ENCODE data around the gene PAX8. TPM values are rescaled to one million over a fixed set of nuclear protein-coding genes. Genes with fewer than 3 reads are reported as not detected.

The PAX8 gene
- total RNA-seq, 1 donor, result 0.31 TPM

DNA sequence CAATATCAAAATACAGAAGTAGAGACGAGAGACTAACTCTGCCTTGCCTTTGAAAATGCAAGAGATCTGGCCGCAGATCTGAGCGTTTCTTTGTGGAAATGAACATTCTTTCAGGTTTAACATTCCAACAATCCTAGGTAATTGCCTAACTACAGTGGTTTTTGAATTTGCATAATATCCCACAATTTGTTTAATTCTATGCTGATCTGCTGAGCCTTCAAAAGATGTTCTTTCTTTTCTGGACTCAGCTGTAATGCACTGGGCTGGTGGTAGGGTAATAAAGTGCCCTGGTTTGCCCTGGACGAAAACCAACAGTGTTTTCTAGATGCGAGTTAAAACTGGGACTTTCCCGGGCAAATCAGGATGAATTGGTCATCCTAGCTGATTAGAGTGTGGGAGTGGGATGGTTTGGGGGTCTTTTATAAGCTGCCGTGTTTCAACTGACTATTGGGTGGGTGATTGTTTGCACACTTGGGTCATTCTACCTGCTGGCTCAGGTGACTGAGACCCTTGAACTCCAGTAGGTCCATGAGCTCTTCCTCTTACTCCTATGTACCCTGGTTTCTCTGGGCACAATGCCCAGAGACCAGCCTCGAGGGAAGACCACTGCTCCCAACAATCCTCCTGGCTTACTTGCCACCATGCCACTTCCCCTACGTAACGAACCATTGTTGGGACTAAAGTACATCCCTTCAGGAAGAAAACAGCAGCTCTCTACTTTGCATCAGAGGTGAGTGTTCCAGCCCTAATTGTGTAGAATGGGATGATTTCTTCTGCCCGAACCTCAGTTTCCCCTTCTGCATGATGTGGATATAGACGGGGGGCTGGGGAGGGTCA, 3.4 kb upstream of the PAX8 start:
- Histone ChIP-seq H3K27me3 (ENCODE audit: insufficient read depth, low read length) (peaks cover 24% of the 10 kb centered on the region), H3K9me3 (ENCODE audit: low read depth, low read length) (no peaks in the 10 kb centered on the region), H3K4me3 (ENCODE audit: low read length) (no peak overlapping the region), H3K4me1 (ENCODE audit: insufficient read depth, low read length) (peaks cover 13% of the 10 kb centered on the region)

DNA sequence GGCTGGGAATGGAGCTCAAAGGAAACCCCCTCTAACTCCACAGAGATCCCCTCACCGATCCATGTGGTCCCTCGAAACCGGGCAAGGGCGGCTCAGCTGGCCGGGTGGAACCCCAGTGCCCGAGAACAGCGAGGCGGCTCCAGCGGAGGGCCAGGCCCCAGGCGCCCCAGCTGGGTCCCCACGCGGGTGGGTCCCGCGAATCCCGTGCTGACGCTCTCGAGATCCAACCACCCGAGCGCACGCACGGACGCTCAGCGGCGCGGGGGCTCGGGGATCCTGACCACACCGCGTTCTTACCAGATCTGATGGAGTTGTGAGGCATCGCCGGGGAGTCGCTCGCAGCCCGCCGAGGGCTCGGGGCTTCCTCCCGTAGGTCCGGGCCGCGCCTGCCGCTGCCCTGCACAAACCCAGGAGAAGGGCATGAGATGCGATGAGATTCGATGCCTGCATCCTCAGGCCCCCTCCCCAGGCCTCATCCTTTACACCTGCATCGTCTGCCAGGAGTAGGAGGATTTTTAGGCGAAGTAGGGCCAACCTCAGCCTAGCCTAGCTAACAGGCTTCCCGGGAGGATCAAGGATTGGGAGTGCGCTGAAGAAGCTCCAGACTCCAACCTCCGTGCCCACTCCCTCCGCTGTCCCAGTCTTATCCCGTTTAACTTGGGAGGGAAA, 514 bp downstream of the PAX8 start:
- Histone ChIP-seq H3K4me1 (ENCODE audit: insufficient read depth, low read length) (peaks cover 27% of the 10 kb centered on the region), H3K4me3 (ENCODE audit: low read length) (no peak overlapping the region), H3K9me3 (ENCODE audit: low read depth, low read length) (no peaks in the 10 kb centered on the region), H3K27me3 (ENCODE audit: insufficient read depth, low read length) (peaks cover 64% of the 10 kb centered on the region)

DNA sequence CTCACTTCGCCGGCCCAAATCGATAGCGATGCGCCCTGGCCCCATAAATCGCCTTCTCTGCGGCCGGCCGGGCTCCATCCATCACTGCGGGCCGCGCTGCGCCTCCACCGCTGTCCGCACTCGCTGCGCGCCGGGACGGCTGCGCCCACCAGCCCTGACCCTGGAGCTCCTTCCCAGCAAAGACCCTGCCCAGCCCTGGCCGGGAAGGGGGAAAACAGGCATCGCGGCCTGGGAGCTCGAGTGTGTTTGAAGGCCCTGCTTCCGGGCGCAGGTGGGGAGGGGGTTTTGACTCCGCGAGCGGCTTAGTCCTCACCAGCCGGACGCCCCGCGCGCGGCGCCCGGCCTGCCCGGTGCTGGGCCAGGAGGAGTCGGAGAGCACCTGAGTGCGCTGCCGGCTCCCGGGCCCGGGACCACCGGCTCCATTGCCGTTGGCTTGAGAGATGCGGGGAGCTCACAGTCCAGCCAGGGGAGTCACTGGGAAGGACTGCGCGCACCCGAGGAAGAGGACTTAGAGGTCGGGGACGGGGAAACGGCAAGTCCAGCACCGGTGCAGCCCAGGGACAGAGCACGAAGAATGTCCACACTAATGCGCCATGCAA, 1.1 kb downstream of the PAX8 start:
- Histone ChIP-seq H3K27me3 (ENCODE audit: insufficient read depth, low read length) (peaks cover 70% of the 10 kb centered on the region), H3K4me1 (ENCODE audit: insufficient read depth, low read length) (peaks cover 30% of the 10 kb centered on the region), H3K9me3 (ENCODE audit: low read depth, low read length) (no peaks in the 10 kb centered on the region), H3K4me3 (ENCODE audit: low read length) (no peak overlapping the region)

DNA sequence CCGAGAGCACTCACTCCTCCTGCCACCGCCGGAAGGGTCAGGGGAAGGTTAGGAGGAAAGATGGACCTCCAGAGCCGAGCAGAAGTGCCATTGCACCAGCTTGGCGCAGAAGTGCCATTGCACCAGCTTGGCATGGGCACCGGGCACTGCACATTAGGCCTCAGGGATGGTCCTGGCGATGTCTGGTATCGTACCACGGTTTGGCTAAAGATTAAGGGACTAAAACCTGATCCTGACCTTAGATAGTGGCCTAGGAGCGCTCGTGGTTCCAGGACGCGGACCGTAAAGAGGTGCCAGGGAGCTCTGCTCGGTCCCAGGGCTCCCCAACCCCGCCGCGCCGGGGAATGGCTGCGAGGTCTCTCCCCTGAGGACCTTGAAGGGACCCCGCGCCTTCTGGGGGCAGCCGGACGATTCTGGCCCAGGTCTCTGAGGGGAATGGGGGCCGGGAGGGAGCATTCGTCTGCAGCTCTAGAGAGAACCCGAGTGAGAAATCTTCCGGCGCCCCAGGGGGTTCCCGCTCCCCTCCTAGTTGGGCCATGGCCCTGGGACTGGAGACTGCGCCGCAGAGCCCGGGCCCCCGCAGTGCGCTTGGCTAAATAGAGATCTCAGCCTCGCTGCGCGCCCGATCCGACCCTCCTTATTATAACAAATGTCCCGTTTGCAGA, 1.8 kb downstream of the PAX8 start:
- Histone ChIP-seq H3K4me3 (ENCODE audit: low read length) (no peak overlapping the region), H3K27me3 (ENCODE audit: insufficient read depth, low read length) (peaks cover 77% of the 10 kb centered on the region)

DNA sequence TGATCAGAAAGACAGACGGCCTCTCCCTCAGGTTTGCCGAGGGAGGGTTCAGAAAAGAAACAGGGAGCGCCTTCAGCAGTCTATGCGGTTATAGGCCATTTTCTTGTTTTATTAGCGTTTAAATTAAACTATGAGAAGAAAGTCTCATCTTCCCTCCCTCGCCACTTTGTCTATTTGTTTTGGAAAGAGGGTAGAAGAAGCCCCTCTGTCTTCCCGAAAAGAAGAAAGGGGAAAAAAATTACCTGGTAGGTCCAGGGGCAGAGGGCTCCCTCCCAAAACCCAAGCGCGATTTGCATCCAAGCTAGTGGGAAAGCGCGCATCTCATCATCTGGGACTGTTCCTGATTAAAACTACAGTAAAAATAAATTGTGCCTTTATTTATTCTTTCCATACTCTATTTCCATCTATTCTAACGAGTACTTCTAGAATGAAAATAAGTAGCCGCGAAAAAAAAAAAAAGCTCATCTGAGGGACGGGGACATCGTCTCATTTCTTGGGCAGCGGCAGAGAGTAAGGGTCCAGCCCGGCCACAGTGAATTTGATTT, 2.4 kb downstream of the PAX8 start:
- Histone ChIP-seq H3K4me3 (ENCODE audit: low read length) (no peak overlapping the region), H3K4me1 (ENCODE audit: insufficient read depth, low read length) (peaks cover 30% of the 10 kb centered on the region), H3K27me3 (ENCODE audit: insufficient read depth, low read length) (peaks cover 83% of the 10 kb centered on the region), H3K9me3 (ENCODE audit: low read depth, low read length) (no peaks in the 10 kb centered on the region)

More for the DNA sequence above, 1.8 kb downstream of the PAX8 start:
- no peaks in the 10 kb centered on the region for H3K9me3 ChIP-seq (ENCODE audit: low read depth, low read length)
- H3K4me1 ChIP-seq (ENCODE audit: insufficient read depth, low read length), result peaks cover 30% of the 10 kb centered on the region

DNA sequence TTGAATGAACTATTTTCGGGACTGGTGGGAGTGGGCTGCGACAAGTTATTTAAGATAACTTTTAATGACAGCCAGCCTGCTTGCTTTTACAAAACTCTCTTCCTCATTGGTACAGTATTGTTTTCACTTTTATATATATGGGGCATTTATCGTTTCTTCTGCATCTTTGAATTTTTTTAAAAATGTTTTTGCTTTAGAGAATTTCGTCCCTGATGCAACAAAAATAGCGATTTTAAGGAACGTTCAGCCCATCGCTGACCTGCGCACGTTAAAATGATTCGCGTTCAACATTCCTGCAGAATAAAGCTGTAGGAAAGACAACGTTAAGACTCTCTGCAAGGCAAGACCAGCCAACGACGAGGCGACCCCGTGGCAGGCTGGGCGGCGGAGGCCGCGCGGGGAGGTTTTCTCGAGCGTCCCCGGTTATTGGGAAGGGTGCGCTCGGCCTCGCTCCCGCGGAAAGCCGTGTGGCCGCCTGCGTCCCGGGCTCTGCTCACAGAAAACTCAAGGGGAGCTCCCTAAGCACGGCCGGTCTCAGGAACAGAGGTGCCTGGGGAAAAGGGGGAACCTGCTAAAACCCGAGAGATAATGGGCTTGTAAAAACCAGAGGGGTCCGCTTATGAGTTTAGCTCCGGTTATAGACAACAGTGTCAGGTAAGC, 3.0 kb downstream of the PAX8 start:
- Histone ChIP-seq H3K4me3 (ENCODE audit: low read length) (no peak overlapping the region), H3K4me1 (ENCODE audit: insufficient read depth, low read length) (peaks cover 30% of the 10 kb centered on the region), H3K27me3 (ENCODE audit: insufficient read depth, low read length) (peaks cover 85% of the 10 kb centered on the region), H3K9me3 (ENCODE audit: low read depth, low read length) (no peaks in the 10 kb centered on the region)

DNA sequence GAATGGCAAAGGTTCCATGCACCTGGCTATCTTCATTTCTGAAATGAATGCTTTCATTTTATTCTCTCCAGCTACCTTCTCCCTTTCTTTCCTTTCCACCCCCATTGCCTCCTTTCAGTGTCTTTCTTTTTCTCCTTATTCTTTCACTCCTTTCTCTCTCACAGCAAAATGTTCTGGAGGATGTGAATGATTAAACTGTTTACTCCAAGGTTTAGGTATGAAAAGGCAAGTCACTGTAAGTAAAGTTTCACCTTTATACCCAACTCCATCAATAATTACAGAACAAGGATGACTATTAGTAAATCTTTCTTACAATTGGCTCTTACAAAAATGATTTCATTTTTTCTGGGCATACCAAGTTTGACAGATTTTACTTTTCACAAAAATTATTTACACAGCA, 4.3 kb downstream of the PAX8 start:
- no peak overlapping the region for H3K4me3 ChIP-seq (ENCODE audit: low read length)
- H3K27me3 ChIP-seq (ENCODE audit: insufficient read depth, low read length), result peaks cover 82% of the 10 kb centered on the region
- H3K4me1 ChIP-seq (ENCODE audit: insufficient read depth, low read length), result peaks cover 30% of the 10 kb centered on the region
- no peaks in the 10 kb centered on the region for H3K9me3 ChIP-seq (ENCODE audit: low read depth, low read length)

DNA sequence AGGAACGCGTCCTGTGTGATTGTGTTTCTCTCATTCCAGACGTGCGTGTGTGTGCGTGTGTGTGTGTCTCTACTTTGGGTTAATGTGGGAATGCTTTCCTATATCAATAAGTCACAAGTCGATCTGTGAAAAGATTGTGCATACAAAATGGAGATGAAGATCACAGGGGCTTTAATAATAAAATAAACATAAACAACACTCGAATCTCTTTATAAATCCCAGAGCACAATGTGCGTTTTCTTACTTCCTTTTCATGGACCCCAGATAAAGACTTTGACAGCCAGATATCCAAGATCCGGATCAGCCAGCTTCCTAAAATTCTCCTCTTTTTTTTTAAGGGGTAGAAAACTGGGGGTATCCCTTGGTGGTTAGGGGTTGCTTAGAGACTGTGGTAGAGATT, 4.7 kb downstream of the PAX8 start:
- Histone ChIP-seq H3K9me3 (ENCODE audit: low read depth, low read length) (no peaks in the 10 kb centered on the region), H3K4me3 (ENCODE audit: low read length) (no peak overlapping the region), H3K4me1 (ENCODE audit: insufficient read depth, low read length) (peaks cover 30% of the 10 kb centered on the region), H3K27me3 (ENCODE audit: insufficient read depth, low read length) (peaks cover 79% of the 10 kb centered on the region)

DNA sequence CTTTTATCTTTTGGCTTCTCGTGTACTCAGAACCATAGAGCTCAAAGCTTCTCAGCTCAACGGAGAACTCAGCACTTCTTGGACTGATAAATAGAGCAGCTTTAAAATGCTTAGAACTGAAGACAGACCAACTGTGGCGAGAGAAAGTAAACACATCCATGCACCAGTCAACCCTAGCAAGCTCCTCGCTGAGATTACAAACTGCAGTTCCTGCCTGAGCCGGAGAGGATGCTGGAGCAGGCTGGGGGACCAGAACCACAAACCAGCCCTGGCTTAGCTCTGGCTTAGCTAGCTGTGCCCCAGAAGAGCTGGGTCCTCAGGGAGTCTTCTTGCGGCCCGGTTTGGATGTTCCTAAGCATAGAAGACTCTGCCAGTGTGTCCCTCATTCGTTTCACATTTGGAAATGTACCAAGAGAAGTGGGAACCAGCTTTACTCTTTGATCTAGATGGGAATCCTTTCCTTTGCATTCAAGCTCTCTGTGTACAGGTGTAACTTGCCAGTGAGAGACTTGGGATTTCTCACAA, 5.6 kb downstream of the PAX8 start:
- peaks cover 30% of the 10 kb centered on the region for H3K4me1 ChIP-seq (ENCODE audit: insufficient read depth, low read length)
- no peak overlapping the region for H3K4me3 ChIP-seq (ENCODE audit: low read length)
- H3K27me3 ChIP-seq (ENCODE audit: insufficient read depth, low read length), result peaks cover 70% of the 10 kb centered on the region
- no peaks in the 10 kb centered on the region for H3K9me3 ChIP-seq (ENCODE audit: low read depth, low read length)

DNA sequence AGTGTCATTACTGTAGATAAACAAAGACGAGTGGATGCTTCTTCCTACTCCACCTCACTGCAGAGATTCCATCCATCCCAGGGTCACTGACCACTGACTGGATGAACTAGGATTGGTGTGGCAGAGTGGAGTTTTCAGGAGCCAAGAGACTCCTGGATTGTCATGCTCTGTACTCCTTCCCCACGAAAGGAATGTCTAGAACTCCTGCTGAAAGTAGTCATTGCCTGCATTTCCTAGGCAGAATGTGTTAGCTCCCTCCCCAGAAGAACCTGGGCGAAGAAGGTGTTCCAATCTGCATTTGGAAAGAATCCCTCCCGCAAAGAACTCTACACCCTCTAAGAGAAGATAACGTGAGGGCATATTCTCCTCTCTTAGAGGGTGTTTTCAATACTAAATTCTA, 6.2 kb downstream of the PAX8 start:
- Histone ChIP-seq H3K4me3 (ENCODE audit: low read length) (no peak overlapping the region), H3K4me1 (ENCODE audit: insufficient read depth, low read length) (peaks cover 25% of the 10 kb centered on the region), H3K9me3 (ENCODE audit: low read depth, low read length) (no peaks in the 10 kb centered on the region), H3K27me3 (ENCODE audit: insufficient read depth, low read length) (peaks cover 64% of the 10 kb centered on the region)

DNA sequence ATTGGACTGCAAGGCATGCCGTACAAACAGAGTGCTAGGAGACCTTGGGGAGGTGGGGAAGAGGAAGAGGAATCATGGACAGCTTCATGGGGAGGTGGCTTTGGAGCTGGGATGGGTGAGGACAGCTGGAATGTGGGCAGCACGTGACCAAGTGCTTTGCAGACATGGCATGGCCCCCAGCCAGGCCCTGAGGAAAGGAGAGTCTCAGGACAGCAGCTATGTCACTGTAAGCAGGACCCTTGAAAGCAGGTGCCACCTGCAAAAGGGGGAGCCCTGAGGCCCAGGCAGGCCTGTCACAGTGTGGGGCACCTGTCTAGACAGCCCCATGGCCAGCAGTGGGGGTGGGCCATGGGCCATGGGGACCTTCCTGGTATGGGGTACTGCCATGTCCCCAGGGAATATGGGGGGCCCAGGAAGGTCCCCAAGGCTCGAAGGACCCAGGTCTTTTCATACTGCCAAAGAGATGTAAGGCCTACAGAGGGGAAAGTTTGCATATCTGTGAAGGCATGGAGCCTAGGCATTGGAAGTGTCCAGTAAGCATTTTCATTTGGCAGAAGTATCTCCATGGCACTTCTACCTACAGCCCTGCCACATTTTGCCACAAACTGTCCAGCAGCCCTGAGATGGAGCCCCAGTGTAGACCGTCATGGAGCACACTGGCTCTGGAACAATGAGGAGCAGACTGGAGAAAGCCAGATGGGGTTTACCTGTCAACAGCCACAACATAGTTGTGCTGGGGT, 9.9 kb downstream of the PAX8 start:
- Histone ChIP-seq H3K27me3 (ENCODE audit: insufficient read depth, low read length) (peaks cover 27% of the 10 kb centered on the region), H3K4me1 (ENCODE audit: insufficient read depth, low read length) (peaks cover 8% of the 10 kb centered on the region), H3K4me3 (ENCODE audit: low read length) (no peak overlapping the region), H3K9me3 (ENCODE audit: low read depth, low read length) (no peaks in the 10 kb centered on the region)

DNA sequence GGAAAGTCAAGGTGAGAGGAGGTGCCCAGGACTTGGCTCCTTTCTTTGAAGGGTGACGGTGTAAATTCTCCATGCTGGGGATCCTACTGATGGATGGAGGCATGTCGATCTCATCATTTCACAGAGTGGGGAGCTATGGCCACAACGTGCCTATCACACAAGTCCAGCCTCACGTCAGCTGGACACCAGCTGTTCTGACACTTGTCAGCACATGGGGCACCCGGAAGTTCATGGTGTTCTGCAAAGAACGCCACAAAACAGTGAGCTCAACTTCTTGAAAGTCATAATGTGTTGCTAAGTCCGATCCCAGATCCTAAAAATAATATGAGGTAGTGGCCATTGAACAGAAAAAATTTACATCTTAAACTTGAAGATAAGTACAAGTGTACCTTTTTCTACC, 12.3 kb downstream of the PAX8 start:
- H3K27me3 ChIP-seq (ENCODE audit: insufficient read depth, low read length), result peaks cover 3% of the 10 kb centered on the region
- H3K4me3 ChIP-seq (ENCODE audit: low read length), result no peak overlapping the region
- H3K9me3 ChIP-seq (ENCODE audit: low read depth, low read length), result no peaks in the 10 kb centered on the region
- H3K4me1 ChIP-seq (ENCODE audit: insufficient read depth, low read length), result peaks cover 5% of the 10 kb centered on the region

DNA sequence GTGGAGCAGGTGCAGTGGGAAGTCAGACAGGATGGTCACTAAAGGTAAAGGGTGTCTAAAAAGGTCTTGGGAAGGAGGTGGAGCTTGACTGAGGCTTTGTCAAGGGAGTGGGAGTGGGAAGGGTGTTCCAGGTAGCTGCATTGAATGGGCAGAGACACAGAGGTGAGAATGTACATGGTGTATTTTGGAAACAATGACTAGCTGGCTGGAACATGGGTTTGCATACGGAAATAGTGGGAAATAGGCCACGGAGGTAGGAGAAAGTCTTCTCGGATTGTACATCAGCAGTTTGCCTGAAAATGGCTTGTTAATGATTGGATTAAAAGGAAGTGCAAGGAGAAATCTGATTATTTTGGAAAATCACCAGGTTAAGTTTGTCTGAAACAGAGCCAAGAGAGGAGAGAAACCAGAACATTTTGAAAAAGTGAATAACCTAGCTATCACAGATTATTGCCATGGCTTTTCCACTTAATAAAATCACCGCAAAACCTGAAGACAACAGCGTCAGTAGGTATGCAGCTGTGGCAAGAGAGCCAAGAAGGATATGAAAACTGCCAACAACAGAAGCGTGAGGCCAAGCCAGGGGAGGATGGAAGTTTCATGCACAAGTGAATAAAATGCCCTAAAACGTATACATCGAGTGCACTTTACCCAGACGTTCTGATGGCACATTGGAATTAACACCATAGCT, 13.9 kb downstream of the PAX8 start:
- H3K9me3 ChIP-seq (ENCODE audit: low read depth, low read length), result no peaks in the 10 kb centered on the region
- peaks cover 19% of the 10 kb centered on the region for H3K4me1 ChIP-seq (ENCODE audit: insufficient read depth, low read length)
- no peak overlapping the region for H3K4me3 ChIP-seq (ENCODE audit: low read length)
- H3K27me3 ChIP-seq (ENCODE audit: insufficient read depth, low read length), result no peaks in the 10 kb centered on the region
